ENCODE measurements around the gene SCAP.

Gene SCAP

GRCh38 chr3:47413751-47414150 is 62.0 kb downstream of the SCAP start:
- no peak for DNase-seq (ENCODE audit: low read depth)

GRCh38 chr3:47412842-47413520 is 62.8 kb downstream of the SCAP start:
- DNase-seq (ENCODE audit: low read depth): no peak

GRCh38 chr3:47412453-47412756 is 63.3 kb downstream of the SCAP start:
- no peak for DNase-seq (ENCODE audit: low read depth)

GRCh38 chr3:47411696-47412452 is 63.9 kb downstream of the SCAP start:
- DNase-seq (ENCODE audit: low read depth): no peak

DNA sequence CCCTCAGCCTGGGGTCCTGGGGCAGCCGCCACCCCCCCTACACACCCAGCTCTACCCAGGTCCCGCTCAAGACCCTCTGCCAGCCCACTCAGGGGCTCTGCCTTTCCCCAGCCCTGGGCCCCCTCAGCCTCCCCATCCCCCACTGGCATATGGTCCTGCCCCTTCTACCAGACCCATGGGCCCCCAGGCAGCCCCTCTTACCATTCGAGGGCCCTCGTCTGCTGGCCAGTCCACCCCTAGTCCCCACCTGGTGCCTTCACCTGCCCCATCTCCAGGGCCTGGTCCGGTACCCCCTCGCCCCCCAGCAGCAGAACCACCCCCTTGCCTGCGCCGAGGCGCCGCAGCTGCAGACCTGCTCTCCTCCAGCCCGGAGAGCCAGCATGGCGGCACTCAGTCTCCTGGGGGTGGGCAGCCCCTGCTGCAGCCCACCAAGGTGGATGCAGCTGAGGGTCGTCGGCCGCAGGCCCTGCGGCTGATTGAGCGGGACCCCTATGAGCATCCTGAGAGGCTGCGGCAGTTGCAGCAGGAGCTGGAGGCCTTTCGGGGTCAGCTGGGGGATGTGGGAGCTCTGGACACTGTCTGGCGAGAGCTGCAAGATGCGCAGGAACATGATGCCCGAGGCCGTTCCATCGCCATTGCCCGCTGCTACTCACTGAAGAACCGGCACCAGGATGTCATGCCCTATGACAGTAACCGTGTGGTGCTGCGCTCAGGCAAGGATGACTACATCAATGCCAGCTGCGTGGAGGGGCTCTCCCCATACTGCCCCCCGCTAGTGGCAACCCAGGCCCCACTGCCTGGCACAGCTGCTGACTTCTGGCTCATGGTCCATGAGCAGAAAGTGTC is 64.7 kb downstream of the SCAP start:
- DNase-seq (ENCODE audit: low read depth): no peak

DNA sequence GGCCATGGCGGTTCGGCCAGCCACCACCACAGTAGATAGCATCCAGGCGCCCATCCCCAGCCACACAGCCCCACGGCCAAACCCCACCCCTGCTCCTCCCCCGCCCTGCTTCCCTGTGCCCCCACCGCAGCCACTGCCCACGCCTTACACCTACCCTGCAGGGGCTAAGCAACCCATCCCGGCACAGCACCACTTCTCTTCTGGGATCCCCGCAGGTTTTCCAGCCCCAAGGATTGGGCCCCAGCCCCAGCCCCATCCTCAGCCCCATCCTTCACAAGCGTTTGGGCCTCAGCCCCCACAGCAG is 65.4 kb downstream of the SCAP start:
- DNase-seq (ENCODE audit: low read depth): no peak

GRCh38 chr3:47409688-47410416 is 65.9 kb downstream of the SCAP start:
- no peak for DNase-seq (ENCODE audit: low read depth)

- no peak for DNase-seq (ENCODE audit: low read depth)
Measured at GRCh38 chr3:47409284-47409683, 66.5 kb downstream of the SCAP start.

GRCh38 chr3:47408839-47409229 is 66.9 kb downstream of the SCAP start:
- no peak for DNase-seq (ENCODE audit: low read depth)

GRCh38 chr3:47407896-47408838 is 67.6 kb downstream of the SCAP start:
- DNase-seq (ENCODE audit: low read depth): no peak

DNA sequence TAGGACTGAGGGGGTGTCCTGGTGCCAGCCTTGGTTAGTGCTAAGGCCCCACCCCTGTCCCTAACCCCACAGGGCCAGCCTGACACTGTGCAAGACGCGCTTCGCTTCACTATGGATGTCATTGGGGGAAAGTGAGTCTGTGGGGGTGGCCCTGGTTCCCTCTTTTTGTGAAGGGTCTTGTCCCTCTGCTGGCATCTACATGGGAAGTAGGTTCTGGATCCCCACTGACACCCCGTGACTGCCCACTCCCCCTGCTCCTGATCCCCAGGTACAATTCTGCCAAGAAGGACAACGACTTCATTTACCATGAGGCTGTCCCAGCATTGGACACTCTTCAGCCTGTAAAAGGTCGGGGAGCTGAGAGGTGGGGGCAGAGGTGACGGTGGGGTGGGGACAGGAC is 68.5 kb downstream of the SCAP start:
- no peak for DNase-seq (ENCODE audit: low read depth)

GRCh38 chr3:47406762-47407149 is 69.0 kb downstream of the SCAP start:
- no peak for DNase-seq (ENCODE audit: low read depth)

DNA sequence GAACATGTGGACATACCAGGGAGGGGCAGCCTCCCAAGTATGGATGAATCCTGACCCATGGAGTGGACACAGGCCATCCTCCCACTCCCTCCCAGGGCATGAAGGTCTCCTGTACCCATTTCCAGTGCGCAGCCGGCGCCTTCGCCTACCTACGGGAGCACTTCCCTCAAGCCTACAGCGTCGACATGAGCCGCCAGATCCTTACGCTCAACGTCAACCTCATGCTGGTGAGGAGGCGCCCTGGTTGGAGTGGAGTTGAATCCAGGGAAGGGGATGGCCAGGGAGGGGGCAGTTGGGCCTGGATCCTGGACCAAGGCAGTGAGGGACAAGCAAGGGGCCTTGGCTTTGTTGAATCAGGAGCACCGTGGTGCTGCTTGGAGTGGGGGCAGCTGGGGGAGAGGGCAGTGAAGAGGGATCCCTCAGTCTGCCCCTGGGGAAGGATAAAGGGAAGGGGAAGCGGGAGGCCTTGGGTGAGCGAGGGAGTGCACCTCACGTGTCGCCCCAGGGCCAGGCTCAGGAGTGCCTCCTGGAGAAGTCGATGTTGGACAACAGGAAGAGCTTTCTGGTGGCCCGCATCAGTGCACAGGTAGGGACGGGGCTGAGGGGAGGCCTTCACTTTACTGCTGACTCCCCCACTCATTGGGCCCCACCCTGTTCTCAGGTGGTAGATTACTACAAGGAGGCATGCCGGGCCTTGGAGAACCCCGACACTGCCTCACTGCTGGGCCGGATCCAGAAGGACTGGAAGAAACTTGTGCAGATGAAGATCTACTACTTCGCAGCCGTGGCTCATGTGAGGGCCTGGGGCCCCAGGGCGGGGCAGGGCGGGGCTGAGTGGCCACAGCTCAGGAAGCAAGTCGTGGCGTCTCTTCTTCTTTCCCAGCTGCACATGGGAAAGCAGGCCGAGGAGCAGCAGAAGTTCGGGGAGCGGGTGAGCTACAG is 69.7 kb downstream of the SCAP start:
- no peak for DNase-seq (ENCODE audit: low read depth)

DNA sequence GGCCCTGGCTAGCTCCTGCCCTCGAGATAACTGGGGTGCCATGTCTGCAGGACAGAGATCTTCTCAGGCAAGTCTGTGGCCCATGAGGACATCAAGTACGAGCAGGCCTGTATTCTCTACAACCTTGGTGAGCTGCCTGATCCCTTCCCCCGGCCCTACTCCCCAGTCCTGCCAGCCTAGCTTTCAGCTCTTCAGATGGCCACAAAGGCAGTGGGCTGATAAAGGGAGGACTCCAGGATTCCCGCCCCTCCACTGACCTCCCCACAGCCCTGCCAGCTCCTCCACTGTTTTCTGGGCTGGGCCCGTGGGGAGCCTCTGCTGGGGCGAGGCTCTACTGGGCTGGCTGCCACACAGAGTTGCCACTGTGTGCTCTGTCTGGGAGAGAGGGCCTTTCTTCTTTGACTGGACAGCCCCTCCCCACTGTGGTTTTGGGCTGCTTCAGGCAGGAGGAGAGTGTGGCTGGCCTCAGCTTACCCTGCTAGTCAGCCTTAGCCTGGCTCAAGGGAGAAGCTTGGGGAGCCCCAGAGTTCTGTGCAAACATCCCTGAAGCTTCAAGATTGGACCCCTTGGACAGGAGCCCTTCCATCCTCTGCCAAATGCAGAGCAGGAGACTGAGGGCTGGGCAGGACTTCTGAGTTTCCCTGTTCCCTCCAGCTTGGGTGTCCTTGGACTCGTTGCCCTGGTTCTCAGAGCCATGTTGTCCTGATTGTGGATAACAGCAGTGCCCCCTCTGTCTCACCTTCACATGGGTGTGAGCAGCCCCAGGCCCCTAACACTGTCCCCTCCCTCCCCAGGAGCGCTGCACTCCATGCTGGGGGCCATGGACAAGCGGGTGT is 70.6 kb downstream of the SCAP start:
- DNase-seq (ENCODE audit: low read depth): peak; percentile 38

DNA sequence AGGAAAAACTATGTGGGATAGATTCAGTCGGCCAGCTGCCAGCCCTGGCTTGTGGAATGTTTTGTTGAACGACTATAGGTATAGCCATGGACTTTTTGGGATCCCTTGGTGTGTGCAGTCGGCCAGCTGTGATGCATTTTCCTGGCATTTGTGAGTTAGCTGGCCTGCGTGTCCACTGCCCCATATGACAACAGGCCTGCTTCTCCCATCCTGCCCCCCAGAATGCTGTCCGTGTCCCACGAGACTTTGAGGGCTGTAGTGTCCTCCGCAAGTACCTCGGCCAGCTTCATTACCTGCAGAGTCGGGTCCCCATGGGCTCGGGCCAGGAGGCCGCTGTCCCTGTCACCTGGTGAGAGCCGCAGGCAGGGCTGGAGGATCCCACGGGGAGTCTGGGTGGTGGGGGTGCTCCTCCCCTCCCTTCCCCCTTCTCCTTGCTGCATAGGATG is 71.3 kb downstream of the SCAP start:
- peak; percentile 22 for DNase-seq (ENCODE audit: low read depth)

DNA sequence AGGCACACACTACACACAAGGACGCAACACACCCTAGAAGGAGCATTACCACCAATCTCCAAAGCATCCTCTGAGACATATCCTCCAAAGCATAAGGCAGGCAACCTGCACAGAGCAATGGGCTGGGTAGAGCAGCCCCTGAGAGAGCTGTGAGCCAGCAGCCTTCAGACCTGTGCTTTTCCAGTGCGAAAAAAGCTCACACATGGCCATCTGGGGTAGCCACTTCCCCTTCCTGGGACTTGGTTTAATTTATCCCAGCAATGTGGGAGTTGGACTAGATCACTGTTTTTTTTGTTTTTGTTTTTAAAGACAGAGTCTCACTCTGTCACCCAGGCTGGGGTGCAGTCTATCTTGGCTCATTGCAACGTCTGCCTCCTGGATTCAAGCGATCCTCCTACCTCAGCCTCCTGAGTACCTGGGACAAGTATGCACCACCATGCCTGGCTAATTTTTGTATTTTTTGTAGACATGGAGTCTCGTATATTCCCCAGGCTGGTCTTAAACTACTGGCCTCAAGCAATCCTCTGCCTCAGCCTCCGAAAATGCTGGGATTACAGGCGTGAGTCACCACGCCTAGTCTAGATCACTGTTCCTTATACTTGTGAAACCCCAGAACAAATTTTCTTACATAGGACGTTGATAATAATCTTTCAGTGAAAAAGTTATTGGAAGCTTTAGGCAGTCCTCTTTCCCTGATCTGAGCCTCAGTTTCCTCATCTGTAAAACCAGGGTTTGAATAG is 76.0 kb downstream of the SCAP start:
- DNase-seq (ENCODE audit: low read depth): peak; percentile 69

DNA sequence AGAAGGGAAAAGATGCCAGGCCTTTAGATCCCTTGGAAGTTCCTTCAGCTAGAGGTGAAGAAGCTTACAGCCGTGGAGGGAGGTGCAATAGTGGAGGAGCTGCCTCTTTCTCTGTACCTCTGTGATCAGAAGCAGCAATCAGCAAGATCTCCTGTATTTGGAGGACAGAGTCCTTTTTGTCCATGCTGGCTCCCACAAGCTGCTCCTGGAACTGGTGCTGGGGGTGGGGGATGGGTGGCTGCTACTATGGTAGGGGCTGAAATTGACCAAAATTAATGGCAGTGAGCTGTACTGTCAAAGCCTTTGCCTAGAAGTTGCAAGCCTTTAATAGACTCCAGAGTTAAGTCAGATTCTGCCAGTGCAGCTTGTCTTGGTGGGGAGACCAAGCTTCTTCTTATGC is 76.7 kb downstream of the SCAP start:
- no peak for DNase-seq (ENCODE audit: low read depth)

- no peak for DNase-seq (ENCODE audit: low read depth)
Measured at GRCh38 chr3:47398228-47398627, 77.5 kb downstream of the SCAP start.

- peak; percentile 62 for DNase-seq (ENCODE audit: low read depth)
Measured at GRCh38 chr3:47394881-47395280, 80.9 kb downstream of the SCAP start.
